Dedifferentiated amniotic fluid mesenchymal stem cell (primary cell): ENCODE data around the gene KLHL35.
A peak's percentile ranks its signal among the peaks of the same experiment; 100 is the strongest.

Experiments used
- DNase-seq: peaks from one replicate; pipeline ENCODE4 v3.0.0-alpha.2; 2016; ENCODE audit errors: extremely low spot score

KLHL35 gene

DNA sequence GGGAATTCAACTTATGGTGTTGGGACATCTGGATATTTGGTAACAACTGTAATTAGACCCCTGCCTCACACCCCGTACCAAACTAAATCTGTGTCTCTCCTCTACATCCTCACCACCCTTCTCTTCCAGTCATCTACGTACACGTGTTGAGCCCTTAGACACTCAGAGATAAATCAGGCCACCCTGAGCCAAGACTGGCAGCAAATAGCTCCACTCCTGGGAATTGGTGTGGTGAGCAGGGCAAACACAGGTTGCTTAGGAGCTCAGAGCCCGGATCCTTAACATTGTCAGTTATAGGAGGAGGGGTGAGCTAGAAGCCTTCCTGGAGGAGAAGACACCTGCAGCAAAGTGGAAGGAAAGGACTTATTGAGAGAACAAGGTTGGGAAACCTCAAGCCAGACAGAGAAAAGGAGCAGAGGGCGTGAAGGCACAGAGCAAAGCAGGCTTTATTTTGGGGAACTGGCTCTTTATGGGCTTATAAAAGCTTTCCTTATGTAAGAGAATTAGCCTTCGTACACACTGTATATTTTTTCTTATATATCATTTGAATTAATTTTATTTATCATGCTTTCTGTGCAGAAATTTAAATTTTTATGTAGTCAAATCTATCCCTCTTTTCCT lies 36.9 kb upstream of the KLHL35 start:
- no peak for DNase-seq

DNA sequence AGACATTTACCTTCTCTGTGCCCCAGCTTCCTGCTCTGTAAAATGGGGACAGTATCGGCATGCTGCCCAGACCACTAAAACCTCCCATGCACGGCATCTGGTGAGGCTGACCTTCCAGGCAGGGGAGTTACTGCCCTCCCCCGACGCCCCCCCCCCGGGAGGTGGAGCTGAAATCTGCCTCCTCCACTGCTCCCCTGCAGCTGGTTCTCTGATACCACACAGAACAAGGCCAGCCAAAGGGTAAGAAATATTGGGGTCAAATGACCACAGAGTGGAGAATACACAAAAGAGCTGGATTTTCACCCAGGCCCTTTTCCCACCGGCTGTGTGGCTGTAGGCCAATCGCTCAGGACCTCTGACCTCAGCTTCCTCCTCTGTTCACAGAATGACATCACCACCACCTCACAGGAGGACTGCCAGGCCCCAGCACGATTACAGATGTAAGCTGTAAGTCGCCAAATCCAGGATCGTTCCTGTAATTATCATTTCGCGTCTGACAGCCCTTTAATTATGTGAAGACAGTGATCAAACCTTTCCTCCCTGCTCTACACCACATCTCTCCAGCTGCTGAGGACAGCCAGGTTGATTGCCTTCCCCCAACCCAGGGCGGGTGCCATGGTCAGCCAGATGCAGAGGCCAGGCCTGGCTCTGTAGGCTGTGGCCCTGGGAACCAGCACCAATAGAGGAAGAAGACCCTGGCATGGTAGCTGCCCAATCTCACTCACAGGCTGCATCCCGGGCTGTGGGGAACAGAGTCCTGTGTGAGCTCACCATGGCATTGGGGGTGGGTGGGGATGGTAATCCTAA lies 35.7 kb upstream of the KLHL35 start:
- DNase-seq: no peak

DNA sequence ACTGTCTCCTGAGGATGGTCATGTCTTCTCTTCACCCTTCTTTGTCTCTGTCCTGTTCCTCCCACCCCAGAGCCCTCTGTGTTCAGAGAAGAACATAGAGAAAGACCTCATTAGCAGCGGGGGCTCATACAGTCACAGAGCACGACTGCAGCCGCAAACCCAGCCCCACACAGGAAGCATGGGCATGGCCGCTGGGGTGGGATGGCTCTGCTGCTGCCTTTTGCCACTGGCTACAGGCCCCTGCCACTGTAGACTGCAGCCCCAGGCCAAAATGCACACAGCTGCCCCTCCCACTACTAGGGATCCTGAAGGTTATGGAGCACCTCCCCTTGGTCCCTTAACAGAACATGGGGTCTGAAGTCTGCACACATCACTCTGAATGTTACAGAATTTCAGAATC lies 34.9 kb upstream of the KLHL35 start:
- no peak for DNase-seq

- DNase-seq: no peak
Measured at GRCh38 chr11:75467311-75467710, 34.3 kb upstream of the KLHL35 start.

- DNase-seq: peak; percentile 20
Measured at GRCh38 chr11:75465701-75466531, 32.9 kb upstream of the KLHL35 start.

DNA sequence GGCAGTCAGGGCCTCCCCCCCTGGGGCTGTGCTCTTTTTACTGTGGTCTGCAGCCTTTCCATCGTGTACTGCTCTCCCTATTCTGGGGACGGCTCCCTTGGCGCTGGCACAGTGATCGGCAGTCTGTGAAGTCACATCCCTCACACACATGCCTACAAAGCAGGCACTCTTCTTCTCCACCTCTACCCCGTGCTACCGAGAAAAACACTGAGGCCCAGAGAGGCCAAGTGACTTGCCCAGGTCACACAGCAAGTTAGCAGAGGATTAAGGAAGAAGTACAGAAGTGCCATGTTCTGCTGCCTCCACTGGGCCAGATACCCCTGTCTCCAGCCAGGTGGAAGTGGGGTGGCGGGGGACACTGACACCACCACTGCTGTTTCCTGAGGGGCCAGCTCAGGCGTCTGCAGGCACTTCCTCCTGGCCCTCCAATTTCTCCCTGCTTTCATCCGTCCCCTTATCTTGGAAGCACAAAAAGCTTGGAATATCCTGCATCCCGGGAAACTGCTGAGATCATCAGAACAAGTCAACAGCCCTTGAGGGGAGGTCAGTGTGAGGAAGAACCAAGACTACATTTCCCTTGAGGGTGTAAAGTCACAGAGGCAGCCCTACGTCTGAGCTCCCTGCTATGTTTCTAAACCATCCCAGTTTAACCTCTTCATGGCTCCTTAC lies 30.2 kb upstream of the KLHL35 start:
- DNase-seq: no peak

GRCh38 chr11:75462117-75462653 lies 29.2 kb upstream of the KLHL35 start:
- DNase-seq: no peak

DNA sequence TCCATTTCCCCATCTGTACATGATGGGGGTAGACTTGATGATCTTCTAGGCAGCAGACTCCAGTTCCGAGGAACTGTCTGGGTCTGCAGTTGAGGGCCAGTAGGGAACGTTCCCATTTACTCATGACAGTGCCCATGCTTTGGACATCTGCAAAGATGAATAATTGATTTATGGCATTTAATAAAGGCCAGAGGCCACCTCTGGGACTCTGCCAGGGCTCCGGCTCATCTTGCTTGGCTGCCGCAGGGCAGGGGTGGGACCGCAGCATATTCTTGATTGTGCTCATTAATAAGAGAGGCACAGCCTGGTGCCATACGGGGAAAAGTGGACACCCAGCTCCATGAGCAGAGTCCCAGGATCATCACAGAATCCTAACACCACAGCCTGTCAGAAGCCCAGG lies 28.1 kb upstream of the KLHL35 start:
- DNase-seq: no peak

DNA sequence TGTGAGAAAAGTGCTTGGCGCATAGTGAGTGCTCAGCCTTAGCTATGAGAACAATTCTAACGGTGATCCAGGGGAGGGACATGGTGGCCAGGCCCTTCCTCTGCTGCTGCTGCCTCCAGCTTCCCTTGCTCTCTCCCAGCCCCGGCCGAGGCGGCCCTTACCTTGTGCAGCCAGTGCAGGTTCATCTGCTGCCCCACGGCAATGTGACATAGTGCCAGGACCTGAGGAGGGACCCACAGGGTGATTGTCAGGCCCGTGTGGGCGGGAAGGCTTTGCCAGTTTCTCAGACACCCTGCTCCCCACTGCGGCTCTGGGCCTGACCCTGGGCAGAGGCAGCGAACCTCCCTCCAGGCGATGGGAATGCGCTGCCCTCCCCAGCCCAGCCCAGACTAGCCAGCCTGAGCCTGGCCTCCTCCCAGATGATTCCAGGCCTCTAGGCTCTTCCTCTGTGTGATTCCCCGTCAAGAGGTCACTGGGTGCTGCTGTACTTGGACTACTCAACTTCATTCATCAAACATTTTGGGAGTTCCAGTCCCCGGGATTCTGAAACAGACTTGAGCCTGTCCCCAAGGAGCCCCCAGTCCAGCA lies 23.7 kb upstream of the KLHL35 start:
- DNase-seq: no peak

GRCh38 chr11:75454987-75455386 lies 22.0 kb upstream of the KLHL35 start:
- DNase-seq: no peak

- no peak for DNase-seq
Measured at GRCh38 chr11:75453916-75454655, 21.1 kb upstream of the KLHL35 start.

DNA sequence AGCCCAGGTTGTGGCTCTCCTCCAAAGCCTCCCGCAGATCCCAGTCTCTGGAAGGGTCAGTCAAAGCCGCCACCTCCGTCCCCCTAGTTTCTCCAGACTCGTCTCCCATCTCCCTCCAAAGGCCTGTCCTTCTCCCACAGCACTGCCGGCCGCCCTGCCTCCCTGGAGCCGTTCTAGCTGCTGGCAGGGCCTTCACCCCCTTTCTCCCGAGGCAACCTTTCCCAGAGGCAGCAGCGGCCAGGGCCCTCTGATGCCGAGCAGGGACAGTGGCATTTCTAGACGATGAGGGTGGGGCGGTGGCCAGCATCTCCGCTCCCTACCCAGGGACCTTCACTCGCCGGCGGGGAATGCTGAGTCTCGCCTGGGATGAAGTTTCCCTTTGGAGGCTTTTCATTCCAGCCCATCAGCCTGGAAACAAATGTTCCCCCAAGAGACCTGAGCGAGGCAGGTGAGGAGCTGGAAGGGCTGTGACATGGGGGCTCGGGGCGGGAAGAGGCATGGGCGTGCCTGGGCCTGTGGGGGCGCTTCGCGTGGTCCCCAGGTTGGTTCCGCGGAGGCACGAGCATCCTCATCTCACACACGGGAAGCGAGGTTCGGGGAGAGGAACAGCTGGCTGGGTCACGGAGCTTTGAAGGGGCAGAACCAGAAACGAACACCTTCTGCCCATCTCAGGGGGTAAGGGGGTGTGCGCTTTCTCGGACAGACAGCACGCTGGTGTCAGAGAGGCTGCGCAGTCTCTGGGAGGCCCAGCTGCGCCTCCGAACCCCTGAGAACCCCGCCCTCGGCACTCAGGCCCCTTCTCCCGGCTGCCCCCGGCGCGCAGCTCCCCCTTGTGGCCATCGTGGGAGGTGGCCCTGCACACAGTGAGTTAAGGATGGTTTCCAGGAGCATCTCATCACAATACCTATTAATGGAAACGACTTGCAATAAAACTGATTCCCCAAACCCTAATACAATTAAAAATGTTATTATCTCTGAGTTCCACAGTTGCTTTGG lies 18.1 kb upstream of the KLHL35 start:
- no peak for DNase-seq

GRCh38 chr11:75450236-75450635 lies 17.2 kb upstream of the KLHL35 start:
- DNase-seq: no peak

DNA sequence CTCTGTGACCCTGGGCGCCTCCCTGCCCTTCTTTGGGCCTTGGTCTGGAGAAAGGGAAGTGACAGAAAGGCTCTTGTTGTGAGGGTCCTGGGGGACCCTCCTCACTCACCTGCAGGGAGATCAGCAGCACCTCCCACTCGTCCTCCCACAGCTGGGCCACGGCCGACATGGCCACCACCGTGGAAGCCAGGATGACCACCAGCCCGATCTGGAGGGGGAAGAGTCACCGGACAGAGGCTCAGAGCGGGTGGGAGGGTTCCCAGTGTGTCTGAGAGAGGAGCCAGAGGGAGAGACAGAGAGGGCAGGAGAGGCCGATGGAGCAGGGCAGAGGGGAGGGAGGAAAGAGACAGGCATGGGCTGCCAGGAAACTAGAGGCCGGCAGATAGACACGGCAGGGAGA lies 16.8 kb upstream of the KLHL35 start:
- no peak for DNase-seq

DNA sequence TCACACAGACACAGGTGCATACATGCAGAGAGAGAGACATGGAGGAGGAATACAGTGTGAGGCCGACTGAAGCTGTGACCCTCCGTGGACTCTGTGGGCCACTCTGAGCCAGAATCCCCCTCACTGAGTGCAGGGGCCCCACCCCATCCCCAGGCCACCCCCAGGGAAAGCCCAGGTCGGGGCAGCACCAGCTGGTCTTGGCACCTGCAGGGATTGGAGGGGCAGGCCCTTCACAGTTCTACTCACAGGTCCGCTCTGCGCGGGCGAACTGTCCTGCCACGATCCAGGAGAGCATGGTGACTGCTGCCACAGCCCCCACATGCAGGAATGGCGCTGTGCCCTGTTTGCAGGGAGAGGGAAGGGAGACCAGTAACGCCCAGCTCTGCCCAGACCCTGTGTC lies 16.3 kb upstream of the KLHL35 start:
- DNase-seq: no peak

- no peak for DNase-seq
Measured at GRCh38 chr11:75447415-75447814, 14.4 kb upstream of the KLHL35 start.

GRCh38 chr11:75445315-75445953 lies 12.4 kb upstream of the KLHL35 start:
- peak; percentile 52 for DNase-seq

DNA sequence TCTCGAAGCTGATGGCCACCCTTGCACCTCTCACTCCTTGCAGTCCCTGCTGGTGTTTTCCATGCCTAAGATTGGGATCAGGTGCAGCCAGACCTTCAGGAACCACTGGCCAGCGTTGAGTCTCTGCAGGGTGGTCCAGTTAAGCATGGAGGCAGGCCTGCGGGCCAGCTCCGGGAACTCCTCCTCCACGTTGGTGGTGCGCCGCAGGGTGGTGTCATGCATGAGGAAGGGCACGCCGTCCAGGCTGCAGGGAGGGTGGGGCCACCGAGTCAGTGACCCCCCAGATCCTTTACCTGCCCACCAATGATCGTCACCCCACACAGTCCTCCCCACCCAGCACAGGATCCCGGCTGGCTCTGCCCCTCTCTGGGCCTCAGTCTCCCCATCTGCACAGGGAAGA lies 10.0 kb upstream of the KLHL35 start:
- DNase-seq: no peak
